ENCODE measurements around the gene SLC22A16. TPM values are rescaled to one million over a fixed set of nuclear protein-coding genes. Genes with fewer than 3 reads are reported as not detected.
A peak's percentile ranks its signal among the peaks of the same experiment; 100 is the strongest.

The SLC22A16 gene
- total and polyA plus RNA-seq, 8 donors, result 0.30 to 0.92 (median 0.31) TPM; not detected in 5

- Histone ChIP-seq H3K9me3 (no peaks in the 10 kb centered on the region), H3K4me3 (no peak overlapping the region), H3K27ac (no peak overlapping the region), H3K36me3 (peaks cover 0 to 5% (median 0%) of the 10 kb centered on the region in 4 donors), H3K4me1 (peaks cover 0 to 5% (median 4%) of the 10 kb centered on the region in 4 donors), H3K27me3 (no peaks in the 10 kb centered on the region)
- no peak for TF ChIP-seq POLR2A (IDR thresholded peaks at IDR 0.05)
- TF ChIP-seq POLR2AphosphoS5 (IDR thresholded peaks at IDR 0.05), result no peak
- TF ChIP-seq EP300 (IDR thresholded peaks at IDR 0.05), result no peak
- TF ChIP-seq CTCF (IDR thresholded peaks at IDR 0.05), result no peak
- 39 to 52% (median 44%) methylated on average over 8 of the region's 8 CpGs for WGBS, 5 donors
- intact Hi-C loops (cut with DNase I; ENCODE audit: low total_unique reads), result no loop called here
- DNase-seq, result peak in 1 of 2 donors; percentile 22
These were observed 71.8 kb downstream of the SLC22A16 start for GRCh38 chr6:110404607-110405006.

GRCh38 chr6:110401585-110402176 lies 74.7 kb downstream of the SLC22A16 start:
- Histone ChIP-seq H3K27ac (no peak overlapping the region), H3K27me3 (no peaks in the 10 kb centered on the region), H3K4me3 (no peak overlapping the region), H3K36me3 (no peaks in the 10 kb centered on the region), H3K9me3 (no peaks in the 10 kb centered on the region), H3K4me1 (peaks cover 0 to 13% (median 7%) of the 10 kb centered on the region in 4 donors)
- TF ChIP-seq CTCF (IDR thresholded peaks at IDR 0.05), result no peak
- no peak for TF ChIP-seq POLR2AphosphoS5 (IDR thresholded peaks at IDR 0.05)
- TF ChIP-seq EP300 (IDR thresholded peaks at IDR 0.05), result no peak
- intact Hi-C loops (cut with DNase I; ENCODE audit: low total_unique reads), result no loop called here
- 85 to 88% (median 87%) methylated on average over 4 of the region's 4 CpGs for WGBS, 5 donors
- DNase-seq, result no peak

- peak overlapping the region; percentile 40 to 50 (median 43) for H3K4me3 ChIP-seq
- intact Hi-C loops (cut with DNase I; ENCODE audit: low total_unique reads), result no loop called here
- H3K27ac ChIP-seq, result peak overlapping the region in 1 of 5 donors; percentile 13
- H3K27me3 ChIP-seq, result no peaks in the 10 kb centered on the region
- no peaks in the 10 kb centered on the region for H3K9me3 ChIP-seq
- WGBS, 5 donors, result 47 to 90% (median 75%) methylated on average over 13 to 18 of the region's 18 CpGs
- peaks cover 0 to 13% (median 7%) of the 10 kb centered on the region in 4 donors for H3K4me1 ChIP-seq
- H3K36me3 ChIP-seq, result no peaks in the 10 kb centered on the region
- TF ChIP-seq POLR2AphosphoS5 (IDR thresholded peaks at IDR 0.05) (no peak), EP300 (IDR thresholded peaks at IDR 0.05) (no peak)
- DNase-seq, result no peak
These were observed 76.2 kb downstream of the SLC22A16 start for GRCh38 chr6:110400208-110400607.

GRCh38 chr6:110399219-110400071 lies 77.0 kb downstream of the SLC22A16 start:
- Histone ChIP-seq H3K4me3 (peak overlapping the region; percentile 40 to 50 (median 43)), H3K27me3 (no peaks in the 10 kb centered on the region), H3K36me3 (no peaks in the 10 kb centered on the region), H3K9me3 (no peaks in the 10 kb centered on the region), H3K4me1 (peaks cover 0 to 13% (median 7%) of the 10 kb centered on the region in 4 donors), H3K27ac (peak overlapping the region in 2 of 5 donors; percentile 13 to 30)
- DNase-seq, result peak in 1 of 2 donors; percentile 46
- WGBS, 5 donors, result 24 to 48% (median 33%) methylated on average over 19 to 43 of the region's 43 CpGs
- no peak for TF ChIP-seq CTCF (IDR thresholded peaks at IDR 0.05)
- no peak for TF ChIP-seq EP300 (IDR thresholded peaks at IDR 0.05)
- no peak for TF ChIP-seq POLR2AphosphoS5 (IDR thresholded peaks at IDR 0.05)
- no peak for TF ChIP-seq POLR2A (IDR thresholded peaks at IDR 0.05)
- intact Hi-C loops (cut with DNase I; ENCODE audit: low total_unique reads), result loop anchor here (10.0 kb wide), 3 partner anchors 225 to 695 kb away; partner anchors contain the start of gene WASF1
